Large intestine (tissue), 12 donors: ENCODE results near the gene AIMP1. TPM values are rescaled to one million over a fixed set of nuclear protein-coding genes. Genes with fewer than 3 reads are reported as not detected.
A peak's percentile ranks its signal among the peaks of the same experiment; 100 is the strongest.

Experiments used
- DNase-seq, 2 donors: peaks; one replicate each; pipeline versions ENCODE4 v3.0.0 to v3.0.0-alpha.2; 2013
- H3K27ac ChIP-seq: one replicate; pipeline ENCODE4 v1.5.1; 2013; ENCODE audit warnings: low read length
- H3K27me3 ChIP-seq: 2 replicates; pipeline ENCODE4 v1.6.1; 2013; ENCODE audit warnings: low read length; ENCODE audit not compliant: control insufficient read depth, insufficient read depth
- H3K36me3 ChIP-seq: 2 replicates; pipeline ENCODE4 v1.6.1; 2013; ENCODE audit warnings: low read length; ENCODE audit not compliant: control insufficient read depth, insufficient read depth
- H3K4me1 ChIP-seq: one replicate; pipeline ENCODE4 v1.6.1; 2013; ENCODE audit warnings: low read length; ENCODE audit not compliant: control insufficient read depth, insufficient read depth
- H3K4me3 ChIP-seq: one replicate; pipeline ENCODE4 v1.5.1; 2013; ENCODE audit warnings: low read length
- H3K9me3 ChIP-seq: one replicate; pipeline ENCODE4 v1.6.1; 2013; ENCODE audit warnings: mild to moderate bottlenecking, low read depth, low read length, moderate library complexity; ENCODE audit not compliant: control insufficient read depth
- WGBS: methylation state at CpG from one replicate; pipeline ENCODE4 v1.1.5; 2013; ENCODE audit warnings: low lambda C conversion rate; ENCODE audit not compliant: insufficient coverage; 5-methylcytosine and 5-hydroxymethylcytosine counted together
- long read RNA-seq, 11 donors: transcript quantifications; one replicate each; lab custom pipeline, GENCODE V29; 2026
- polyA plus RNA-seq: library from polyadenylated mRNA; unstranded; fragments of 120-200 nt; gene quantifications from one replicate; pipeline ENCODE4 v1.2.1, GENCODE V29; 2013

Gene AIMP1
- 58.4 TPM for polyA plus RNA-seq
- long read RNA-seq, donor 1, transcript AIMP1-202 (7 exons, 2,586 nt): major isoform, 9 of 20 reads
- long read RNA-seq, donor 1, partial matches to known transcripts: 11 of 20 reads
- long read RNA-seq, donor 1, other reads (novel, unspliced or antisense): 0 of 20 reads
- long read RNA-seq, donor 2, transcript AIMP1-202 (7 exons, 2,586 nt): major isoform, 14 of 44 reads
- long read RNA-seq, donor 2, partial matches to known transcripts: 30 of 44 reads
- long read RNA-seq, donor 2, other reads (novel, unspliced or antisense): 0 of 44 reads
- long read RNA-seq, donor 3, transcript AIMP1-202 (7 exons, 2,586 nt): major isoform, 20 of 92 reads
- long read RNA-seq, donor 3, partial matches to known transcripts: 72 of 92 reads
- long read RNA-seq, donor 3, other reads (novel, unspliced or antisense): 0 of 92 reads
- long read RNA-seq, donor 4, partial matches to known transcripts: 0 of 3 reads
- long read RNA-seq, donor 4, other reads (novel, unspliced or antisense): 0 of 3 reads
- long read RNA-seq, donor 5, transcript AIMP1-202 (7 exons, 2,586 nt): major isoform, 11 of 11 reads
- long read RNA-seq, donor 5, partial matches to known transcripts: 0 of 11 reads
- long read RNA-seq, donor 5, other reads (novel, unspliced or antisense): 0 of 11 reads
- long read RNA-seq, donor 6, transcript AIMP1-202 (7 exons, 2,586 nt): major isoform, 10 of 43 reads
- long read RNA-seq, donor 6, partial matches to known transcripts: 33 of 43 reads
- long read RNA-seq, donor 6, other reads (novel, unspliced or antisense): 0 of 43 reads
- long read RNA-seq, donor 7, transcript AIMP1-202 (7 exons, 2,586 nt): major isoform, 8 of 26 reads
- long read RNA-seq, donor 7, partial matches to known transcripts: 18 of 26 reads
- long read RNA-seq, donor 7, other reads (novel, unspliced or antisense): 0 of 26 reads
- long read RNA-seq, donor 8, transcript AIMP1-202 (7 exons, 2,586 nt): major isoform, 14 of 78 reads
- long read RNA-seq, donor 8, partial matches to known transcripts: 63 of 78 reads
- long read RNA-seq, donor 8, other reads (novel, unspliced or antisense): 0 of 78 reads
- long read RNA-seq, donor 9, transcript AIMP1-202 (7 exons, 2,586 nt): major isoform, 12 of 48 reads
- long read RNA-seq, donor 9, partial matches to known transcripts: 36 of 48 reads
- long read RNA-seq, donor 9, other reads (novel, unspliced or antisense): 0 of 48 reads
- long read RNA-seq, donor 10, transcript AIMP1-202 (7 exons, 2,586 nt): major isoform, 23 of 61 reads
- long read RNA-seq, donor 10, partial matches to known transcripts: 38 of 61 reads
- long read RNA-seq, donor 10, other reads (novel, unspliced or antisense): 0 of 61 reads
- long read RNA-seq, donor 11, transcript AIMP1-202 (7 exons, 2,586 nt): major isoform, 11 of 39 reads
- long read RNA-seq, donor 11, partial matches to known transcripts: 28 of 39 reads
- long read RNA-seq, donor 11, other reads (novel, unspliced or antisense): 0 of 39 reads

DNA sequence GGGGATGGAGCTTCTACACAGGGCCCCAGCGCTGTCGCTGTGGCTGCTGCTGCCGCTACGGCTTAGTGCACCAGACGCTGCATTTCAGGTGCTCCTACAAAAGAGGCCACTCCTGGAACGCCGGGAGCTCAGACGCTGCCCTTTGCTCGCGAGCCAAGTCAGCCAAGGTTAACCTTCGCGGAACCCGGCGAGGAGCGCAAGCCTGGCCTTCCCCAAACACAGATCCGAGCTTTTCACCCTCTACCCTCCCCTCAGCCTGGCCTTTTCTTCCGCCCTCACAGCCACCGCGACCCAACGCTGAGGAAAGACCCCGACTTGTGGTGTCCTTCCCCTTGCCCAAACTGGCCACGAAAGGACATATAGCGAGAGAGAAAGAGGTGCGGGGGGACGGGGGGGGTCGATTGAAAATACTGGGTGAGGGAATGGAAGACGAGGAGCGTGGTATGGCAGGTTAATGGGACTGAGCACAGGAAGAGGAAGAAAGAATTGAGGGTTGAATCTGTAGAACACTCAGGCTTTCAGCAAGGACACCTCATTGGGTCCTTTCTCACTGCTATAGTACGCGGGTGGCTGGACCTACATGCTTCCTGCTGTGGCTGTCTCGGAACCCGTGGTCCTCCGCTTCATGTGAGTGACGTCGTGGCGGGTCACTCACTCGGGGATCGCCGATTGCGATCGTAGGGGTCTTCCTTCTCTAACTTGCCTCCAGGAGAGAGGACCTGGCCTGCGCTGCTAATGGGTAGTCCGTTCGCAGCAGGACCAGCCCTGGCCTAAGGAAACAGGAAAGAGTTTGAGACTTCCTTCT, at the start of gene AIMP1, which contains the start of gene TBCK:
Gene AIMP1 (plus strand): TSS at position 583 of the 805 bp plus-strand sequence. CDS start 8,460 bp downstream, outside the sequence.
Gene TBCK (minus strand): TSS at position 242 of the 805 bp plus-strand sequence. CDS start 7,249 bp downstream, outside the sequence.
- H3K27me3 ChIP-seq: no peaks in the 10 kb centered on the region
- peaks cover 8% of the 10 kb centered on the region for H3K9me3 ChIP-seq
- H3K36me3 ChIP-seq: peaks cover 6% of the 10 kb centered on the region
- H3K4me3 ChIP-seq: peak within 1 kb of the TSS; percentile 88
- WGBS: no CpG with 5 or more reads among the region's 44 CpGs
- H3K4me1 ChIP-seq: peaks cover 9% of the 10 kb centered on the region
- DNase-seq: peak; percentile 92 to 97
- peak within 1 kb of the TSS; percentile 95 for H3K27ac ChIP-seq

GRCh38 chr4:106268786-106269185, 47.6 kb upstream of the AIMP1 start:
- no peak for DNase-seq
- Histone ChIP-seq H3K36me3 (no peaks in the 10 kb centered on the region), H3K27ac (no peak overlapping the region), H3K9me3 (no peaks in the 10 kb centered on the region), H3K4me3 (no peak overlapping the region), H3K27me3 (no peaks in the 10 kb centered on the region), H3K4me1 (peaks cover 4% of the 10 kb centered on the region)

DNA sequence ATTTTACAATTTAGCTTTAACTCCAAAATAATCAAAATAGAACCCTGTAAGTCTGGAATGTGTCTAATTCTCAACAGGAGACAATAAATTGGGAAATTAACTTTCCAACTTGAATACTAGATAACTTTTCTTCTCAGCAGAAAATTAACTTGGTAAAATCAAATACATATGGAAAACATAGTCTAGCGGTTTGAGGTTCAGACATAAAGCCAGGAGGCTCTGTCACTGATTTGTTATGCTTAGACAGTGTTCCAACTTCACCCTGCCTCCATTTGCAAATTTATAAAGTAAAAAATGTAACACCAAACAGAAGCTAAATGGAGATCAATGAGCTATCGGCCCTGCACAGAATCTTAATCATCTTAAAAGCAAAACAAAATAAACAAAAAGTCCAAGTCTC, 46.6 kb upstream of the AIMP1 start:
- no peak overlapping the region for H3K4me3 ChIP-seq
- H3K27ac ChIP-seq: no peak overlapping the region
- 80% methylated on average over 1 of the region's 2 CpGs for WGBS
- H3K36me3 ChIP-seq: no peaks in the 10 kb centered on the region
- H3K27me3 ChIP-seq: no peaks in the 10 kb centered on the region
- no peak for DNase-seq
- H3K9me3 ChIP-seq: no peaks in the 10 kb centered on the region
- H3K4me1 ChIP-seq: peaks cover 3% of the 10 kb centered on the region

DNA sequence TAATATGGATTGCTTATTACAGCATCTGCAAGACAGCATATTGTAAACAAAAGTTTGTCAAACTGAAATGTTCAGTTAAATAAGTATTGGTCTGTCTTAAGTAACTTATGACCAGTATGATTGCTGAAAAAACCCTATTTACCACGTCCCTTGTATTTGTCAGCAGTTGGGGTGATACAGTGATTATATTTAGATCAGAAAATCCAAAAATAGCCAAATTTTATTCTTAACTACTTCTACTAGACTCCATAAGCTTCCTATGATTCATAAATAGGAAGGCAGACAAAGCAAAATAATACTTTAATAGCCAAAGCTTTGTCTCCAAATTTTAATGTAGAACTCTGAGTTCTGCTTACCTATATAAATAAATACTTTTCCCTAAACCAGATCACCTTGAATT, 45.6 kb upstream of the AIMP1 start:
- no peak for DNase-seq
- Histone ChIP-seq H3K4me3 (no peak overlapping the region), H3K36me3 (no peaks in the 10 kb centered on the region), H3K9me3 (no peaks in the 10 kb centered on the region), H3K27ac (no peak overlapping the region), H3K4me1 (no peaks in the 10 kb centered on the region), H3K27me3 (no peaks in the 10 kb centered on the region)
- WGBS: no CpG with 5 or more reads among the region's 1 CpG

DNA sequence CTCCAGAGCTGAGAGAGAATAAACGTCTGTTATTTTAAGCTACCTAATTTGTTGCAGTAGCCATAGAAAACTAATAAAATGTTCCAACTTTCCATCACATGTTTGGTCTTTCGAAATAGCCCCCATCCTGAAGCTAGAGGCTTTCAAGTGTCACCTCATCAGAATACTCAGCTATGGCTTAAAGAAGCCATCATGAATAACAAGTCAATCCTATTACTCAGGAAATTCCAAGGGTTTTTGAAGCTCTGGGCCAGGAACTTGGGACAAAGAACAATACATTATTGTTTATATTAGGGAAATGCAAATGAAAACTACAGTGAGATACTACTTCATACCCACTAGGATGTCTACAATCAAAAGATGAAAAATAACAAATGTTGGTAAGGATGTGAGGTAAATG, 42.5 kb upstream of the AIMP1 start:
- DNase-seq: no peak
- no peak overlapping the region for H3K27ac ChIP-seq
- no peaks in the 10 kb centered on the region for H3K4me1 ChIP-seq
- no peaks in the 10 kb centered on the region for H3K36me3 ChIP-seq
- no peak overlapping the region for H3K4me3 ChIP-seq
- no peaks in the 10 kb centered on the region for H3K27me3 ChIP-seq
- no CpG with 5 or more reads among the region's 2 CpGs for WGBS
- no peaks in the 10 kb centered on the region for H3K9me3 ChIP-seq

DNA sequence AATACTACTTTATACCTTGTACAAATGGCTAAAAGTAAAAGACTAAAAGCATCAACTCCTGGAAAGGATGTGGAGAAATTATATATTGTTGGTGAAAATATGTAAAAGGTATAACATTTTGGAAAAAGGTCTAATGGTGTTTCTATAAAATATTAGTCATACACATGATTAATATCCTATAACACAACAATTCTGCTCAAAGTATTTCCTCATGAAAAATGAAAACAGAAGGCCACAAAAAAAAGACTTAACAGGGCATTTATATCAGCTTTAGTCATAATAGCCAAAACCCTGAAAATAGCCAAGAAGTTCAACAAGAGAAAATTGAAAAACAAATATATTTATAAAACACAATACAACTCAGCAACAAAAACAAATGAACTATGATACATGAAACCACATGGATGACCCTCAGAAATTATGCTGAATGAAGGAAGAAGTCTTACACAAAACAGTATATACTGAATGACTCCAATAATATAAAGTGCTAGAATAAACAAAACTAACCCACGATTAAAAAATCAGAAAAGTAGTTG, 39.1 kb upstream of the AIMP1 start:
- no peaks in the 10 kb centered on the region for H3K9me3 ChIP-seq
- H3K4me1 ChIP-seq: no peaks in the 10 kb centered on the region
- H3K27ac ChIP-seq: no peak overlapping the region
- DNase-seq: no peak
- 86% methylated on average over 1 of the region's 1 CpG for WGBS
- H3K27me3 ChIP-seq: no peaks in the 10 kb centered on the region
- H3K36me3 ChIP-seq: no peaks in the 10 kb centered on the region
- H3K4me3 ChIP-seq: no peak overlapping the region

DNA sequence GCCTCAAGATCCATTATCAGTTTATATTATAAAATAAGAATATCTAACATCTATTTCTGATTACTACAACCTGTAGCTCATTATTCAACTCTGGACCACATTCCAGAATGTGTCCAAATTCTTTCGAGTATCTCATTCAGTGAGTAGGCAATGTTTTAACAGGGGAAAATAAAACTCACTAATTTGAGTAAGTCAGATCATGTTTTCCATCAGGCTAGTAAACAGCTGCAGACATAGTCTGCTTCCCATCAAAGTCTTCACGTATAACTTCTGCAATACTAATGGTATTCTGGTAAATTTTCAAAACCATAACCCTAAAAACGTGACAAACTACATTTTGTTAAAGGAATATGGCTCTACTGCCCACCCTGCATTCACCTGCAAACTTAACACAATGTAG, 32.1 kb upstream of the AIMP1 start:
- no peak for DNase-seq
- Histone ChIP-seq H3K27me3 (no peaks in the 10 kb centered on the region), H3K27ac (no peak overlapping the region), H3K36me3 (peaks cover 2% of the 10 kb centered on the region), H3K4me1 (peaks cover 6% of the 10 kb centered on the region), H3K9me3 (no peaks in the 10 kb centered on the region), H3K4me3 (no peak overlapping the region)
- 83% methylated on average over 1 of the region's 3 CpGs for WGBS

- H3K9me3 ChIP-seq: no peaks in the 10 kb centered on the region
- H3K27me3 ChIP-seq: no peaks in the 10 kb centered on the region
- DNase-seq: no peak
- peaks cover 2% of the 10 kb centered on the region for H3K36me3 ChIP-seq
- WGBS: 100% methylated on average over 2 of the region's 8 CpGs
- H3K27ac ChIP-seq: peak overlapping the region; percentile 44
- H3K4me3 ChIP-seq: no peak overlapping the region
- H3K4me1 ChIP-seq: peaks cover 6% of the 10 kb centered on the region
Measured at GRCh38 chr4:106286611-106287010, 29.7 kb upstream of the AIMP1 start.

DNA sequence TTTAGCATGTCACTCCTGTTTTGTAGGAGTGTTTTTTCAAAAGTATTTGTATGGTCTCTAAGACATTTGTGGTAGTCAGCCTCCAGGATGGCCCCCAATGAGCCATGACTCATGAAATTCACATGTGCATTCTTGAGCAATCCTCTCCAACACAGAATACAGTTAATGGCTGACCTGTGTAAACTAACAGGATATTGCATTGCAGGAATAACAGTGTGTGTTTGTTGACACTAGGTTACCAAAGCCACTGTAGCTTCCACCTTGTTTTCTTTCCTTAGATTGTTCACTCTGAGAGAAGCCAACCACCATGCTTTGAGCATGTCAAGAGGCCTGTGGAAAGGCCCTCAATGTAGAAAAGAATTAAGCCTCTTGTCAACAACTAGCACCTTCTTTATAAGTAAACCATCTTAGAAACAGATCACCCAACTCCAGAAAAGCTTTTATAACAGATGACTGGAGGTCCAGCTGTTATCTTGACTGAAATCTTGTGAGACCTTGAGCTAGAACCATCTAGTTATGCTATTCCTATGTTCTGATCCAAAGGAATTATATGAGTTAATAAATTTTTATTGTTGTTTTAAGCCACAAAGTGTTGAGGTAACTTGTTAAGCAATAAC, 28.9 kb upstream of the AIMP1 start:
- Histone ChIP-seq H3K27ac (peak overlapping the region; percentile 44), H3K4me3 (no peak overlapping the region), H3K4me1 (peaks cover 6% of the 10 kb centered on the region), H3K36me3 (peaks cover 5% of the 10 kb centered on the region), H3K9me3 (no peaks in the 10 kb centered on the region), H3K27me3 (no peaks in the 10 kb centered on the region)
- peak; percentile 66 to 79 for DNase-seq
